Endothelial cell of umbilical vein (primary cell): ENCODE results near the gene NT5C1A. TPM values are rescaled to one million over a fixed set of nuclear protein-coding genes. Genes with fewer than 3 reads are reported as not detected.

Experiments used
- BruUV-seq: library from RNA; stranded (reverse); fragments of 400-500 nt; replicated peaks from 2 replicates; lab custom pipeline; 2021; lab: Mats Ljungman, UMichigan
- CTCF ChIA-PET: fragments of 300-600, 350-600 bp; sonication (Branson Sonifier 250); formaldehyde crosslinking; loops from one replicate; lab custom pipeline; 2021; ENCODE audit warnings: antibody characterized with exemption, inconsistent platforms; lab: Charles Lee
- POLR2A ChIA-PET: fragments of 300-600, 350-600 bp; sonication (Branson Sonifier 250); formaldehyde crosslinking; loops from one replicate; lab custom pipeline; 2021; ENCODE audit warnings: antibody characterized with exemption, inconsistent platforms; lab: Charles Lee
- DNase-seq: peaks from one replicate; pipeline ENCODE4 v3.0.0-alpha.2; 2011; ENCODE audit warnings: low read depth, low spot score
- FAIRE-seq: peaks from 2 replicates; lab custom pipeline; 2011; peaks lifted over from hg19 to GRCh38; lab: Jason Lieb, UNC
- H2AFZ ChIP-seq: 2 replicates; pipeline ENCODE4 v1.6.0; 2012; ENCODE audit warnings: low read depth, low read length, control low read depth, inconsistent platforms
- H3K27ac ChIP-seq: 2 replicates; pipeline ENCODE4 v1.5.1; 2011; ENCODE audit warnings: low read depth, mild to moderate bottlenecking, control low read depth, low read length, moderate library complexity; ENCODE audit not compliant: insufficient read depth
- H3K27me3 ChIP-seq, 2 experiments: 2 replicates each; pipeline versions ENCODE4 v1.6.0 to v1.6.1; 2011; ENCODE audit warnings: low read length in 2 of 2, mixed read lengths in 1 of 2; ENCODE audit not compliant: control insufficient read depth in 2 of 2, insufficient read depth in 2 of 2
- H3K36me3 ChIP-seq, 2 experiments: 2 replicates in 1 of 2; 3 replicates in 1 of 2; pipeline ENCODE4 v1.5.1; 2011; ENCODE audit warnings: low read length in 2 of 2, mild to moderate bottlenecking in 1 of 2, moderate library complexity in 1 of 2; ENCODE audit not compliant: control insufficient read depth in 2 of 2, insufficient read depth in 2 of 2; ENCODE audit errors: extremely low read depth in 1 of 2
- H3K4me1 ChIP-seq: 3 replicates; pipeline ENCODE4 v1.5.1; 2011; ENCODE audit warnings: mild to moderate bottlenecking, low read length; ENCODE audit not compliant: control insufficient read depth, insufficient read depth; ENCODE audit errors: extremely low read depth
- H3K4me2 ChIP-seq: 2 replicates; pipeline ENCODE4 v1.6.1; 2011; ENCODE audit warnings: low read length, control low read depth, mixed read lengths; ENCODE audit not compliant: insufficient read depth
- H3K4me3 ChIP-seq, 3 experiments: fragments of 200-600 bp in 1 of 3; sonication (generic), shearing (Covaris generic) in 1 of 3; replicated peaks in 1 of 3; 2 replicates each; pipeline ENCODE4 v1.5.1; 2011 to 2016; ENCODE audit warnings: control low read depth in 3 of 3, low read length in 3 of 3, mild to moderate bottlenecking in 2 of 3, inconsistent platforms in 1 of 3, low read depth in 1 of 3, moderate library complexity in 1 of 3; ENCODE audit not compliant: insufficient read depth in 1 of 3
- H3K79me2 ChIP-seq: 2 replicates; pipeline ENCODE4 v1.6.0; 2012; ENCODE audit warnings: low read length, inconsistent platforms; ENCODE audit not compliant: control insufficient read depth, insufficient read depth
- H3K9ac ChIP-seq: replicated peaks from 2 replicates; pipeline ENCODE3; 2011; ENCODE audit warnings: low read length, control low read depth; ENCODE audit not compliant: insufficient read depth; ENCODE audit errors: extremely low read depth
- H3K9me1 ChIP-seq: replicated peaks from 3 replicates; pipeline ENCODE4 v1.6.0; 2011; ENCODE audit warnings: mild to moderate bottlenecking, low read length; ENCODE audit not compliant: control insufficient read depth, insufficient read depth; ENCODE audit errors: extremely low read depth
- H3K9me3 ChIP-seq: replicated peaks from 2 replicates; pipeline ENCODE4 v1.5.1; 2012; ENCODE audit warnings: low read length, inconsistent platforms; ENCODE audit not compliant: control insufficient read depth, insufficient read depth
- H4K20me1 ChIP-seq: replicated peaks from 2 replicates; pipeline ENCODE3; 2011; ENCODE audit warnings: mild to moderate bottlenecking, low read length; ENCODE audit not compliant: control insufficient read depth, insufficient read depth; ENCODE audit errors: extremely low read depth
- EZH2 ChIP-seq: IDR thresholded peaks from 2 replicates; pipeline ENCODE4 v1.6.1; 2012; ENCODE audit warnings: borderline replicate concordance, low read depth, mild to moderate bottlenecking, moderate library complexity, low read length, inconsistent platforms; ENCODE audit not compliant: severe bottlenecking
- FOS ChIP-seq: IDR thresholded peaks from 2 replicates; pipeline ENCODE4 v1.6.1; 2011; ENCODE audit warnings: mild to moderate bottlenecking, low read length, moderate library complexity, borderline replicate concordance; ENCODE audit not compliant: insufficient read depth
- GATA2 ChIP-seq: IDR thresholded peaks from 2 replicates; pipeline ENCODE4 v1.7.0; 2011; ENCODE audit warnings: low read depth, mild to moderate bottlenecking, moderate library complexity, mixed read lengths, low read length; ENCODE audit not compliant: insufficient read length, insufficient read depth
- JUN ChIP-seq: IDR thresholded peaks from 2 replicates; pipeline ENCODE4 v1.6.1; 2011; ENCODE audit warnings: borderline replicate concordance, low read depth; ENCODE audit not compliant: insufficient read length, insufficient read depth
- MYC ChIP-seq: IDR thresholded peaks from one replicate; pipeline ENCODE4 v1.6.1; 2011; ENCODE audit warnings: mild to moderate bottlenecking, low read depth, low read length
- POLR2A ChIP-seq: IDR thresholded peaks from 2 replicates; pipeline ENCODE4 v1.6.1; 2012; ENCODE audit warnings: low read depth, mild to moderate bottlenecking, control low read depth, low read length
- POLR2AphosphoS5 ChIP-seq: IDR thresholded peaks from 2 replicates; pipeline ENCODE4 v1.6.1; 2012; ENCODE audit warnings: low read depth, mild to moderate bottlenecking, control low read depth, low read length, moderate library complexity; ENCODE audit not compliant: insufficient read depth
- dilution Hi-C: fragments of 300-500 bp; cut with MboI; formaldehyde crosslinking; loops from one replicate; pipeline ENCODE4 v1.15.0; 2019; ENCODE audit warnings: low sequenced_read_pairs; ENCODE audit not compliant: extremely low pct_ligation_motif_present
- intact Hi-C: fragments of 100-400 bp; cut with micrococcal nuclease; formaldehyde crosslinking; loops from one replicate; pipeline ENCODE4 v1.10.0; 2022
- polyA plus RNA-seq, 4 experiments: library from polyadenylated mRNA; depleted of rRNA in 3 of 4; stranded (reverse) in 3 of 4; unstranded in 1 of 4; fragments of >200 nt; gene quantifications; 2 replicates each; pipeline versions ENCODE4 v1.2.1 to v1.2.3, GENCODE V29; 2011 to 2012; ENCODE audit warnings: missing spikeins in 1 of 4
- total RNA-seq: library from RNA; stranded (reverse); gene quantifications from 2 replicates; pipeline ENCODE4 v1.2.3, GENCODE V29; 2021
- TF ChIP-seq, protein P1 (sequence below), 2 donors: IDR thresholded peaks; 1 replicate in 1 of 2; 2 replicates in 1 of 2; pipeline ENCODE4 v1.5.1; 2011; ENCODE audit warnings: low read length in 2 of 2, mild to moderate bottlenecking in 2 of 2, moderate library complexity in 2 of 2, control low read depth in 1 of 2, inconsistent platforms in 1 of 2, low read depth in 1 of 2; ENCODE audit not compliant: insufficient read depth in 1 of 2; ENCODE audit errors: extremely low read depth in 1 of 2
- TF ChIP-seq, protein P2 (sequence below): IDR thresholded peaks from 2 replicates; pipeline ENCODE4 v1.6.1; 2011; ENCODE audit not compliant: insufficient read depth, insufficient read length

NT5C1A gene
- total and polyA plus RNA-seq, 2 donors (not counting 3 experiments of a cell fraction or from before 2014, with no cell fraction given) = not detected

DNA sequence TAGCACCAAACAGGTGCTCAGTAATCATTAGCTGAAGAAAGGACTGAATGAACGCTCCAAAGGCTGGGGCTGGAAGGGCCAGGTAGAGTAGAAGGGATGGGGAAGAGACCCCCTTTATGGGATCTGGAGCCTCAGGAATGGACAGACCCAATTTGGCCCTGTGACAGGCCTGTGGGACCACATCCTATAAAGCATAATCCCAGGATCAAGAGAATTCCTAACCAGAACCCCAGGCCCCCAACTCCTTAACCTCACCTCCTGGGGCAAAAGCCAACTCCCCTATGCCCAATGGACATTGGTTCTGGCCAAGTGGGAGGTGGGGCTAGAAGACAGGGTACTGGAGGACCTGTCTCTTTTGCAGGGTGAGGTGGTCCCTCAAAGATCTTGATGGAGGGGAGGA, 10.1 kb upstream of the NT5C1A start:
- H3K27me3 ChIP-seq = peaks cover 45 to 50% of the 10 kb centered on the region in 2 experiments
- CTCF ChIA-PET = interaction anchor here (0.8 to 3.1 kb wide), 6 partner anchors 11 to 76 kb away, joined by 3 to 29 read pairs (median 4); partner anchors contain the start of gene NT5C1A
- no peak overlapping the region for H3K4me3 ChIP-seq
- H3K4me2 ChIP-seq = no peak overlapping the region
- intact Hi-C loops (no loop called here), dilution Hi-C loops (no loop called here)
- no peak for FAIRE-seq
- TF ChIP-seq GATA2 (no peak), POLR2AphosphoS5 (no peak), MYC (no peak), JUN (no peak), POLR2A (no peak), FOS (no peak), EZH2 (no peak)
- TF ChIP-seq, protein P1, sequence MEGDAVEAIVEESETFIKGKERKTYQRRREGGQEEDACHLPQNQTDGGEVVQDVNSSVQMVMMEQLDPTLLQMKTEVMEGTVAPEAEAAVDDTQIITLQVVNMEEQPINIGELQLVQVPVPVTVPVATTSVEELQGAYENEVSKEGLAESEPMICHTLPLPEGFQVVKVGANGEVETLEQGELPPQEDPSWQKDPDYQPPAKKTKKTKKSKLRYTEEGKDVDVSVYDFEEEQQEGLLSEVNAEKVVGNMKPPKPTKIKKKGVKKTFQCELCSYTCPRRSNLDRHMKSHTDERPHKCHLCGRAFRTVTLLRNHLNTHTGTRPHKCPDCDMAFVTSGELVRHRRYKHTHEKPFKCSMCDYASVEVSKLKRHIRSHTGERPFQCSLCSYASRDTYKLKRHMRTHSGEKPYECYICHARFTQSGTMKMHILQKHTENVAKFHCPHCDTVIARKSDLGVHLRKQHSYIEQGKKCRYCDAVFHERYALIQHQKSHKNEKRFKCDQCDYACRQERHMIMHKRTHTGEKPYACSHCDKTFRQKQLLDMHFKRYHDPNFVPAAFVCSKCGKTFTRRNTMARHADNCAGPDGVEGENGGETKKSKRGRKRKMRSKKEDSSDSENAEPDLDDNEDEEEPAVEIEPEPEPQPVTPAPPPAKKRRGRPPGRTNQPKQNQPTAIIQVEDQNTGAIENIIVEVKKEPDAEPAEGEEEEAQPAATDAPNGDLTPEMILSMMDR (IDR thresholded peaks at IDR 0.05; ENCODE audit: extremely low read depth in 1 of 2, insufficient read depth in 1 of 2, low read depth in 1 of 2, low read length in 2 of 2) = no peak
- TF ChIP-seq, protein P2, sequence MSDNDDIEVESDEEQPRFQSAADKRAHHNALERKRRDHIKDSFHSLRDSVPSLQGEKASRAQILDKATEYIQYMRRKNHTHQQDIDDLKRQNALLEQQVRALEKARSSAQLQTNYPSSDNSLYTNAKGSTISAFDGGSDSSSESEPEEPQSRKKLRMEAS = no peak
- H3K9me3 ChIP-seq = no peaks in the 10 kb centered on the region
- H3K9ac ChIP-seq = no peak overlapping the region
- H4K20me1 ChIP-seq = no peaks in the 10 kb centered on the region
- no peaks in the 10 kb centered on the region for H3K79me2 ChIP-seq
- POLR2A ChIA-PET = no interaction called here
- no peak overlapping the region for H3K27ac ChIP-seq
- H3K4me1 ChIP-seq = no peaks in the 10 kb centered on the region
- BruUV-seq = no TSS peak
- H3K9me1 ChIP-seq = no peaks in the 10 kb centered on the region
- no peaks in the 10 kb centered on the region for H3K36me3 ChIP-seq
- H2AFZ ChIP-seq = no peak overlapping the region
- no peak for DNase-seq
